Measurements from ENCODE around the gene BNIPL.

Gene BNIPL

DNA sequence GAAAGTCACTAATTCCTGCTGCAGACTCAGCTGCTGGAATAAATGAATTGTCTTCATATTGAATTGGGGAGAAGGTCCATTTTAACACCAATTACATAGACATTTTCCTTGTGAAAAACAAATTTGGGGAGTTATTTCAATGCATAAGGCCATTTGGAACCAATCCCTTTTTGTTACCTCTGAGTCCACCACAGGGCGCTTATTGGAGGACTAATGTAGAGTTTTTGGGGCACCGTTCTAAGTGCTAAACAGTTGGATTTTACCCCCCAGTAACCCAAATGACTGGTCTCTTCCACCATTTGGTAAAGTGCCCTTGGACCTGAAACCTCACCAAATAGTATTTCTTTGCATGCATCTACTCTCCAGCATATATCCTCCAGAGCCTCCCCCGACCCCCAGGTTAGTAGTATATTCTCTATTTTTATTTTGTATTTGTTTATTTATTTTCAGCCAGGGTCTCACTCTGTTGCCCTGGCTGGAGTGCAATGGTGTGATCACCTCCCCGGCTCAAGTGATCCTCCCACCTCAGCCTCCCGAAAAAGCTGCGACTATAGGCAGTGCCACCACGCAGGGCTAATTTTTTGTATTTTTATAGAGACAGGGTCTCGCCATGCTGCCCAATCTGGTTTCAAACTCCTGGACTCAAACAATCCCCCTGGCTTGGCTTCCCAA lies 26.6 kb upstream of the BNIPL start:
- DNase-seq (ENCODE audit: low read depth) = no peak

DNA sequence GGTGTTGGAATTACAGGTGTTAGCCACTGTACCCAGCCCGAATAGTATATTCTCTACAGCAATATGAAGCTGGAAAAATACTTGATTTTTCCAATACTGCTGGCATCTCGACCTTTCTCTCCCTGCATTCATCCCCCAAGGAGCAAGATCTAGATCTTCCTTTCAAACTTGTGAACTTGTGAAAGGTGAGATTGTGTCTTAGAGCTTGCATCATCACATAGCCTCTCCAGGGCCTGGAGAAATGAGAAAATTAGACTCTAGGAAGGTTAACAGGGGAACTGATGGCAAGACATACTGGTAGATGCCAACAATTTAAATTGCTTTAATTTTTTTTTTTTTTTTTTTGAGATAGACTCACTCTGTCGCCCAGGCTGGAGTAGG lies 26.1 kb upstream of the BNIPL start:
- DNase-seq (ENCODE audit: low read depth) = no peak

DNA sequence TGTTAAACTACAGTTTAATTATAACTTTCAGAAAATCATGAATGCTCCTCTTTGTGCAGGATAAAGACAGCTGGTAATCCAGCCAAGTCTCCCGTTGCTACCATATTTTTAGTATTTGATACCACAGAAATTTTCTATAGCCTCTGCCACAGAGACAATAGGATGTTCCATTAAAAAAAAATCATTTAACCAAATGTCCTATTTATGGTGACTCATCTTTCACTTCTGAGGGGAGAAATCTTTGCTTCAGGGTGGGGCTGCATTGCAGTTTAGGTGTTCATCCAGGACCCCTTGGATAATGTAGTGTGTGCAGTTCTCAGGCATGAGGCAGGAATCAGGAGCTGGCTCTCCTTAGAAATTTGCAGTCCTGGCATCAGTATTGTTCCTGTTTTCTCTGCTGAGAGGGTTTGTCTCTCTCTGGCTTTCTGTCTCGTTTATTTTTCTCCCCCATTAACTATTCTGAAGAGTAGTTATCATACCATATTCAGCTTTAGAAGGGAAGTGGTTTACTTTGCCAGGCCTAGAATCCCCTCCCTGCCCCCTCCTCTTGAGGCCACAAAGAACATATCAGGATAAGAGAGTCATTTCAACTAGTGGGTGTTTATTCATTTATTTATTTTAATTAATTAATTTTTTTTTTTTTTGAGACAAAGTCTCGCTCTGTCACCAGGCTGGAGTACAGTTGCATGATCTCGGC lies 25.1 kb upstream of the BNIPL start:
- no peak for DNase-seq (ENCODE audit: low read depth)

DNA sequence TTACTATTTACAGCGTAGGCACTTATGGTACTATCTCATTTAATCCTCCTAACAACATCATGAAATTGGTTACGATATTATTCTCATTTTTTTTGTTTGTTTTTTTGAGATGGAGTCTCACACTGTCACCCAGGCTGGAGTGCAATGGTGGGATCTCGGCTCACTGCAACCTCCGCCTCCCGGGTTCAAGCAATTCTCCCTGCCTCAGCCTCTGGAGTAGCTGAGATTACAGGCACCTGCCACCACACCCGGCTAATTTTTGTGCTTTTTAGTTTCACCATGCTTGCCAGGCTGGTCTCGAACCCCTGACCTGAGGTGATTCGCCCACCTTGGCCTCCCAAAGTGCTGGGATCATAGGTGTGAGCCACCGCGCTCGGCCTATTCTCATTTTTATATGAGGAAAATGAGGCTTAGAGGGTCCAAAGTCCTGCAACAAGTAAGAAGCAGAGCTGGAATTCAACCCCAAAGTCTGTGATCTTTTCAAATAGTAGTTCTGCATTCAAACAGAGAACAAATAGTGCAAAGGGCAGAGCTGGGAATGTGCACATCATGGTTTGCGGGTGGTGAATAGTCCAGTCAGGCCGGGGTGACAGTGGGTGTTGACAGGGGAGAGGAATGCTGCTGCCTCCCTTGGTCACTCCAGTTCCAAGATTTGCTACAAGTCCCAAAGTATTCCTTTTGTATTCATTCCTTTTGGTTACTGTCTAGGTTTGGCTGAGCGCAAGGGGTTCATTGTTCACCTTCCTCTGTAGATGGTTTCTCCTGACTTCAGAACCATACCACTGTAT lies 23.5 kb upstream of the BNIPL start:
- no peak for DNase-seq (ENCODE audit: low read depth)

DNA sequence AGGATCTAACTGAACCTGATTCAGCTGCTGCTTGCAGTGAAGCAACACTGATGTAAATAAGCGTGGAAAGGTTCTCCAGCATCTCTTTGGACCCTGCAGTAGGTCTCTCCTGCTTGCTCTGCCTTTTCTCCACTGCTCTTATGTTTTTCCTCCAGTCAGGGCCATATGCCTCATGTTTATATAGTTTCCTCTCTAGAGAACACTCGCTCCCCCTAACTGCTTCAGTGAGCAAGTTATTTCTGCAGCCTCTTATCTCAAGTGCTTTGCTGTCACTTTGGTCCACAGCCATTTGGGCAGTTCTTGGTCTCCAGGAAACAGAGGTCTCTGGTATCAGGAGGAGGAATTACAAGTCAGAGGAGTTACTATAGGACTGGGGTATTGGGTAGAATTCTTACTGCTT lies 22.9 kb upstream of the BNIPL start:
- no peak for DNase-seq (ENCODE audit: low read depth)

DNA sequence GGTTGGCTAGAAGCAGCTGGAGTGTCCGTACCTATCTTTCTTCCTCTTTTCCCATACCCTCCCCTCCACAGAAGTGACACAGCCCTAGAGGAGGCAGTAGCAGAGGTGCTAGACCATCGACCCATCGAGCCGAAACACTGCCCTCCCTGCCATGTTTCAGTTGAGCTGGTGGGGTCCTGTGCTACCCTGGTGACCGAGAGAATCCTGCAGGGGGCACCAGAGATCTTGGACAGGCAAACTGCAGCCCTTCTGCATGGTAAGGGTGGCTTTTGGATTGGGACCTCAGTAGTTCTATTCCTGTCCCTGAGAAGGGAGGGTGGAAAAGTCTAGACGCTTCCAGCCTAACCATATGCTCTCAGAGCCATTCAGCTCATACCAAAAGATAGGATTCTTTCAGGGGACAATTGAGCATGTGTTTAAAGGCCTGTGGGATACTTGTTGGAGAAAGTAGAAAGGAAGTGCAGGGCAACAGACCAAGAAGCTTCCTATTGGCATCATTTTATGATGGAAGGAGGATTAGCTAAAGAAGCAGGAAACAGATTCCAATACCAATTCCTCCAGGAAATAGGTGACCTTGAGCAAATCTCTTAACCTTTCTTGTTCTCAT lies 11.7 kb upstream of the BNIPL start:
- DNase-seq (ENCODE audit: low read depth) = peak; percentile 72

DNA sequence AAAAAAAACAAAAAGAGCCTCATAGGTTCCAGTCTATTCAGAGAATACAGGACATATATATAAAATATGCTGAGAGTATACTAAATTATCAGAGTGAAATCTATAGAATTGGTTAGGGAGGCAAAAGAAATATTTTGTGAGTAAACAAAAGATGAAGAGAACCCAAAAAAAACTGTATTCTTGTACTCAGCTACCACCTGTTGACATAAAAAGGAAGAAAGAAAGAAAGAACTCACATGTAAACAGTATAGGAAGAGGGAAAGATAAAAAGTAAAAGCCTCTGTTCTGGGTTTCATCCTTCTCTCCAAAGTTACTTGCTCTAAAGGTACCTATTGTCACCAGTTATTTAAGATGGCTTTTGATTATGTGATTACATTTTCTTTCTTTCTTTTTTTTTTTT lies 9.9 kb upstream of the BNIPL start:
- DNase-seq (ENCODE audit: low read depth) = no peak

DNA sequence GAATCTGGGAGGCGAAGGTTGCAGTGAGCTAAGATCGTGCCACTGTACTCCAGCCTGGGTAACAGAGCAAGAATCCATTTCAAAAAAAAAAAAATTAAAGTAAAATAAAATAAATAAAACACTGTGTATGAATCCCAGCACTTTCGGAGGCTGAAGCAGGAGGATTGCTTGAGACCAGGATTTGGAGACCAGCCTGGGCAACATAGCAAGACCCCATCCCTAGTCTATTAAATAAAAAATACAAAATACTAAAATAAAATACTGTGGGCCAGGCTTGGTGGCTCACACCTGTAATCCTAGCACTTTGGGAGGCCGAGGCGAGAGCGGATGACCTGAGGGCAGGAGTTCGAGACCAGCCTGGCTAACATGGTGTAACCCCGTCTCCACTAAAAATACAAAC lies 4.2 kb upstream of the BNIPL start:
- DNase-seq (ENCODE audit: low read depth) = no peak

DNA sequence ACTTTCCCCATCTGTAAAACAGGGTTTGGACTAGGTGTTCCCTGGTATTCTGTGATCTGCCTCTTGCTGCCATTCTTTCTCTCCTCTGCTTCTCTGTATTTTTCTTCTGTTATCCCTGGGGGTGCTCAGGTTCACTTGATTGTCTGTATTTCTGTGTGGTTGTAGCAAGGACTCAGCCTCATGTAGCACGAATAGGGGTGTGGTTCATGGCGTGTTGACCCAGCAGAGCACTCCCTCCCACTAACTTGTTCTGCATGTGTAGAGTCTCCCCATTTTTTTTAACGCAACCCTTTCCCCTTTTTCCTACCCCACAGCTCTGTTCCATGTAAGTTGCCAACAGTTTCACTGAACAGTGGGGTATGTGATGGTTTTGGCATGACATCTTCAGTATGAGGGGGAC lies 1.2 kb upstream of the BNIPL start:
- DNase-seq (ENCODE audit: low read depth) = no peak

DNA sequence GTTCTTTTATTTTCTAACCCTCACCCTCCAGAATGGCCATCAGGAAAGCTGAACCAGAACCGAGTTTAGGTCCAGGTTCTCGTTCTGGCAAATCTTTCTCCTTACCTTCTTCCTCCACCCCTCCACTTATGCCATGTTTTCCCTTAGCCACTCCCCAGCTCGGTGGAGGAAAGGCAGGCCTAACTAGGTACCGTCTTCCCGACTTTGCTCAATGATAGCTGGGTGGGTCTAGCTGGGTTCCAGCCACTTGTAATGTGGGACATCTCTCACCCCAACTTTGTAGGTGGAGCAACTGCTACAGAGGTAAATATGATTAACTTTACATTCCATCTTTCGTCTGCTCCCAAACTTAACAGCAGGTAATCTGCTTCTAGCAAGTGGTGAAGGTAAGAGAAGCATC lies 646 bp downstream of the BNIPL start:
- DNase-seq (ENCODE audit: low read depth) = no peak

DNA sequence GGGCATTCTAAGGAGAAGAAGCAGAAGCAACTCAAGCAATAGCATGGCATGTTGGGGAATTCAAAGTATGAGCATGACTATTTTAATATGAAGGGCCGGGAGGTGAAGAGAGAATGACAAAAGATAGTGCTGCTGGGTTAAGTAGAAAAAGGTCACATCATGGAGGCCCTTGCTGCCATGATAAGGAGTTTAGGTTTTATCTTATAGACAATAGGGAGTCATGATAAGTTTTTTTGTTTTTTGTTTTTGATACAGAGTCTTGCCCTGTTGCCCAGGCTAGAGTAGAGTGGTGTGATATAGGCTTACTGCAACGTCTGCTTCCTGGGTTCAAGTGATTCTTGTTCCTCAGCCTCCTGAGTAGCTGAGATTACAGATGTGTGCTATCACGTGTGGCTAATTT lies 3.1 kb downstream of the BNIPL start:
- DNase-seq (ENCODE audit: low read depth) = no peak

DNA sequence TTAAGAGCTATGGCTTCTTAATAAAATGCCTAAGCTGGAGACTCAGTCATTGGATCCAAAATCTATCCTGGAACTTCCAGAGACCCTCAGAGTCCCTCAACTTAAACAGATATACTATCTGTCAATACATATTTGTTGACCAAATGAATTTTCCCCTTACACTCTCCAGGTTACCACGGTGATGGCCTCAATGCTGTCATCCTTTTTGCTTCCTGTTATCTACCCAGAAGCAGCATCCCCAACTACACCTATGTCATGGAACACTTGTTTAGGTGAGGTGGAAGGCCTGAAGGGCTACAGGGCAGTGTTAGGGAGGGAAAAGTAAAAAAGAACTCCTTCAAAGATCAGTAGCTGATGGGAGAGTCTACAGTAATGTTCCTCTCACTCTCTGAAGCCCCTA lies 6.8 kb downstream of the BNIPL start:
- DNase-seq (ENCODE audit: low read depth) = no peak

DNA sequence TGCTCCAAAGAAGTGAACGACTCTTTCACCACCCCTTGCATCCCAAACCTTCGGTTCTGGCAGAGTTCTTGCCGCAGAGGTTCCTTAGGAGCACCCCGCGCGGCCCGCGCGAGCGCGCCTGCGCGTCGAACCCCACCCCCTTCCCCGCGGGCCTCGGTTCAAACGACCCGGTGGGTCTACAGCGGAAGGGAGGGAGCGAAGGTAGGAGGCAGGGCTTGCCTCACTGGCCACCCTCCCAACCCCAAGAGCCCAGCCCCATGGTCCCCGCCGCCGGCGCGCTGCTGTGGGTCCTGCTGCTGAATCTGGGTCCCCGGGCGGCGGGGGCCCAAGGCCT lies 11.2 kb downstream of the BNIPL start, which contains the start of gene C1orf56:
C1orf56 (plus strand) TSS at position 161 of the 334 bp plus-strand sequence; CDS start at position 258, 97 bp downstream.
- peak; percentile 56 for DNase-seq (ENCODE audit: low read depth)

DNA sequence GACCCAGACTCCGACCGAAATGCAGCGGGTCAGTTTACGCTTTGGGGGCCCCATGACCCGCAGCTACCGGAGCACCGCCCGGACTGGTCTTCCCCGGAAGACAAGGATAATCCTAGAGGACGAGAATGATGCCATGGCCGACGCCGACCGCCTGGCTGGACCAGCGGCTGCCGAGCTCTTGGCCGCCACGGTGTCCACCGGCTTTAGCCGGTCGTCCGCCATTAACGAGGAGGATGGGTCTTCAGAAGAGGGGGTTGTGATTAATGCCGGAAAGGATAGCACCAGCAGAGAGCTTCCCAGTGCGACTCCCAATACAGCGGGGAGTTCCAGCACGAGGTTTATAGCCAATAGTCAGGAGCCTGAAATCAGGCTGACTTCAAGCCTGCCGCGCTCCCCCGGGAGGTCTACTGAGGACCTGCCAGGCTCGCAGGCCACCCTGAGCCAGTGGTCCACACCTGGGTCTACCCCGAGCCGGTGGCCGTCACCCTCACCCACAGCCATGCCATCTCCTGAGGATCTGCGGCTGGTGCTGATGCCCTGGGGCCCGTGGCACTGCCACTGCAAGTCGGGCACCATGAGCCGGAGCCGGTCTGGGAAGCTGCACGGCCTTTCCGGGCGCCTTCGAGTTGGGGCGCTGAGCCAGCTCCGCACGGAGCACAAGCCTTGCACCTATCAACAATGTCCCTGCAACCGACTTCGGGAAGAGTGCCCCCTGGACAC lies 11.7 kb downstream of the BNIPL start:
- peak; percentile 33 for DNase-seq (ENCODE audit: low read depth)

DNA sequence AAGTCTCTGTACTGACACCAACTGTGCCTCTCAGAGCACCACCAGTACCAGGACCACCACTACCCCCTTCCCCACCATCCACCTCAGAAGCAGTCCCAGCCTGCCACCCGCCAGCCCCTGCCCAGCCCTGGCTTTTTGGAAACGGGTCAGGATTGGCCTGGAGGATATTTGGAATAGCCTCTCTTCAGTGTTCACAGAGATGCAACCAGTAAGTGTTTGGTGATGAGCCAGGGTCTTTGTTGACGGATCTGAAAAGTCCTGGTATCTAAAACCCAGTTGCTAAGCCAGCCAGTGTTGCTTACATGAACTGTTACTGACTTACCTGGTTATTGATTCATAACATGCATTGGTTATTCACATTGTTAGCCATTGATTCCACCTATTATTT lies 12.3 kb downstream of the BNIPL start:
- no peak for DNase-seq (ENCODE audit: low read depth)

DNA sequence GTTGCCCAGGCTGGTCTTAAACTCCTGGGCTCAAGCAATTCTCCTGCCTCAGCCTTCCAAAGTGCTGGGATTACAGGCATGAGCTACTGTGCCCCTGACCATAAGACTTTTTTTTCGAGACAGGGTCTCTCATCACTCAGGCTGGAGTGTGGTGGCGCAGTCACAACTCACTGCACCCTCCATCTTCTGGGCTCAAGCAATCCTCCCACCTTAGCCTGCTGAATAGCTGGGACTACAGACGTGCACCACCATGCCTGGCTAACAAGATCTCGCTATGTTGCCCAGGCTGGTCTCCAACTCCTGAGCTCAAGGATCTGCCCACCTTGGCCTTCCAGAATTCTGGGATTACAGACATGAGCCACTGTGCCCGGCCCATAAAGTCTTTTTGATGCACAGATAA lies 13.1 kb downstream of the BNIPL start:
- DNase-seq (ENCODE audit: low read depth) = no peak

DNA sequence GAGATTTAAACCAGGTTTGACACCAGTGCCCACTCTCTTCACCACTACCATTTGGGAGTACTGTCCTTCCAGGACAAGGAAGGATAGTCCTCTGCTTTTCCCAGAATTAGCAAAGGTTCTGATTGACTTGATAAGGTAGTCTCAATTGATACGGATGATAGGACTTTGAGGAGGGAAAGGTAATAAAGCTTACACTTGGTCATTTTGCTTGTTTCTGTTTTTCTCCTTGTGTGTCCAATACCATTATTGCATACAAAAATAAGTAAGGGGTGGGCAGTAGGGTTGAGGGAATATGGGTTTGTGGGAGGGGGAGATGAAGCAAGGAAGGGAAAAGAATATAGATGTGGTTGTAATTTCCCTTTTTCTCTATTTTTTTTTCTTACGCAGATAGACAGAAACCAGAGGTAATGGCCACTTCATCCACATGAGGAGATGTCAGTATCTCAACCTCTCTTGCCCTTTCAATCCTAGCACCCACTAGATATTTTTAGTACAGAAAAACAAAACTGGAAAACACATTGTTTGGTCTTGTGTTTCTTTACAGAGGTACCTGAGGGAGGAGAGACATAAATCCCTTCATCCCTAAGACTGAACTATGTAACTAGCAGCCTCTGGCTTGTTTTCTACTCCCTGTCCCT lies 13.8 kb downstream of the BNIPL start:
- DNase-seq (ENCODE audit: low read depth) = no peak

DNA sequence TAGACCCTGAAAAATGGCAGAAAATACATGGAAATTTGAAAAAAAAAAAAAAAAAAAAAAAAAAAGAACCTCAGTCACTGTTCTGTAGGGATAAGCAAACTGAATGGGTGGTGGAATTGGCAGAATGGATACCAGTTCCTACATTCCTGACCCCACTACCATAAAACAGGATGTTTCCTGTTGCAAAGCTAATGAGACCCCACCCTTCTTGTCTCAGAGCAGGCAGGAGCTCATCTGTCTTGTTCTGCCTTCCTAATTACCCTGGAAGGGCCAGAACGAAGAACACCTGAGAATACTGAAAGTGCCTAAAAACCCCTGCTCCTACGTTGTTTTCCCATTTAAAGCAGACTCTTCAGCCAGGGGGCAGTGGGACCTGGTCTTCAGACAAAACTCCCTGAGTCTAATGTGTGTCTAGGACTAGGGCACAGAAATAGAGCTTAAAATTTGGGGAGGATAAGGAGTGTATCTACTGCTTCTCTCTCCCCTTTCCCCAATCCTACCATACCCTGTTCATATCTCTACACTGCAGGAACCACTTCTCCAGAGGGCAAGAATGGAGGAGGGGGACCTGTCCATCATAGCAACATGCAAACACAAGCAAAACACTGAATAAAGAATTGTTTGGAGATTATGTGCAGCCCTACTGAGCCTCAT lies 15.1 kb downstream of the BNIPL start:
- DNase-seq (ENCODE audit: low read depth) = no peak

DNA sequence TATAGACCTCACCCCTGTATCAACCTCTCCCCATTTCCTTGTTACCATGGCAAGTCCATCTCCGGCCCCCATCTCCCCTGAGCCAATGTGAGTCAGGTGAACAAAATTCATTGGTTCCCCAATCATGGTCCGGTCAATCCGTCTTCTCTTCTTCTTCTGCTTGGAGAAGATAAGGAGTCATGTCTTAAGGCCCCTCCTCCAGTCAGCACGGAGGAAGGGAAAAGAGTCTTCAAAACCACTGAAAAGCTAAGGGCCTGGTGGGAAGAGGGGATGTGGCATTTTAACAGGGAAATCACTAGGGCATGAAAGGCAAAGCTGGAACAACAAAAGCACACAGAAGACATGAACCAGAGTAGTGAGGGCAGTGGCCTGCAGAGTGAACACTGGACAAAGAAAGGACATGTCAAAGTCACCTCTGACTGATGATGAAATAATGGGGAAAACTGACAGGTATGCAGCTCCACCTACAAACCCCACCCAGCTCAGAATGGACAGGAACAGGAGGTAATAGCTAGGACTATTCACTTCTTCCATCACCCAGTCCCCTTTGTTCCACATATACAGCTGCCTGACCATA lies 18.7 kb downstream of the BNIPL start:
- DNase-seq (ENCODE audit: low read depth) = no peak

DNA sequence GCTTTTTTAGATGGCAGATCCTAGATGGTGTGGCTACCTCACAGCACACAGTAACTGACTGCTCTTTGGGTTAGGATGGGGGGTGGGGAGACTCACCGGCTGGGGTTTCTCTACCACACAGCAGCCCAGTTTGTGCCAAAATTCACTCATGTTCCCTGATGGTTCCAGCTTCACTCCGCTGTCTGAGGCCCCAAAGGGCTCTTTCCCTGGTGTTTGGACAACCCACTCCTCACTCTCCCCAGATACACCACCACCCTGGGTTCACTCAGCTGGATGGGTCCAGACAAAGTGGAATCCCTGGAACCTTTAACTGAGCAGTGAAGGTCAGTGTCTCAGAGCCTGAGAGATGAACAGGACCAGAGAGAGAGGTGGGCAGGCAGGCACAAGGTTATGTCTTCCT lies 19.2 kb downstream of the BNIPL start:
- no peak for DNase-seq (ENCODE audit: low read depth)

DNA sequence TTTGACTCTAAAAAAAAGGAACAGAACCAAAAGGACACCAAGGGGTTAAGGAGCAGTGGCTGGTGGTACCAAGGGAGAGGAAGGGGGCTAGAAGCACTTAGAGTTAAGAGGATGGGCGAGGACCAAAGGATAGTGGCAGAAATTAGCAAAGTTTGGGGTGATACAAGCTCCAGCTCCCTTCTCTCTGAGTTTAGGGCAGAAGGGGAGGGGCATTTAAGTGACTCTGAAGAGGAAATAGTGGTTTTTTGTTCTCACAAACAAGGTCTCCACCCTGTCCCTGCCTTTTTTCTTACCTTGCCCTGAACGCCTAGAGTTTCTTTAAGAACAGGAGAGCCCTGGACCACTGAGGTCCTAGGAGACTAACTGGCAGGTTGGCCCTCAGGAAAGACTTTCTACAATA lies 19.8 kb downstream of the BNIPL start:
- no peak for DNase-seq (ENCODE audit: low read depth)

Measured in activated T-helper 1 cell treated with Interleukin-2 at 50 U/mL for 16 hours (primary cell).